Pancreas (tissue), 10 donors: Measurements from ENCODE around the gene UBE2D4. TPM values are rescaled to one million over a fixed set of nuclear protein-coding genes. Genes with fewer than 3 reads are reported as not detected.
A peak's percentile ranks its signal among the peaks of the same experiment; 100 is the strongest.
"Not testable (repeated sequence)": the region's sequence is repeated elsewhere in the genome, so short reads cannot be mapped to it uniquely, and the experiment has no call there.

Experiments used
- ATAC-seq, 4 donors: fragments of 200-7000 bp; cut with Tn5 transposase; one replicate each; pipeline versions ENCODE4 v1.8.0 to v1.9.1; 2020; ENCODE audit warnings: mild to moderate bottlenecking in 4 of 4, moderate library complexity in 4 of 4
- DNase-seq, 6 donors: peaks; one replicate each; pipeline ENCODE4 v3.0.0-alpha.2; 2020
- FAIRE-seq: peaks from 2 replicates; lab custom pipeline; 2012; peaks lifted over from hg19 to GRCh38; lab: Jason Lieb, UNC
- H3K27ac ChIP-seq, 4 donors: fragments of 200-600 bp; sonication (generic); 1 replicate in 3 of 4; 2 replicates in 1 of 4; pipeline versions ENCODE4 v1.5.0 to v1.8.0; 2020
- H3K27me3 ChIP-seq, 4 donors: fragments of 200-600 bp; one replicate each; pipeline ENCODE4 v1.8.0; 2021
- H3K36me3 ChIP-seq, 3 donors: fragments of 200-600 bp; sonication (generic) in 1 of 3; one replicate each; pipeline versions ENCODE4 v1.5.0 to v1.8.0; 2020 to 2021
- H3K4me1 ChIP-seq, 3 donors: fragments of 200-600 bp; one replicate each; pipeline ENCODE4 v1.8.0; 2021
- H3K4me3 ChIP-seq, 4 donors: fragments of 200-600 bp; sonication (generic) in 2 of 4; one replicate each; pipeline versions ENCODE4 v1.5.0 to v1.8.0; 2020 to 2021
- H3K9me3 ChIP-seq, 4 donors: fragments of 200-600 bp; one replicate each; pipeline ENCODE4 v1.8.0; 2021
- WGBS, 2 donors: extraction: QIAGEN DNeasy Blood & Tissue Kit; methylation state at CpG; one replicate each; pipeline ENCODE4 v1.1.7; 2013; 5-methylcytosine and 5-hydroxymethylcytosine counted together
- intact Hi-C, 3 donors: fragments of 100-400 bp; cut with DNase I; formaldehyde crosslinking; loops; one replicate each; pipeline versions ENCODE4 v1.11.1 to v1.14.2; 2022
- polyA plus RNA-seq, 2 donors: library from polyadenylated mRNA; stranded (reverse); fragments of 200-250 nt; gene quantifications; one replicate each; pipeline ENCODE4 v1.2.3, GENCODE V29; 2013
- total RNA-seq, 6 donors: library from RNA; stranded (reverse); fragmentation: NEBNext Ultra II Directional in 4 of 6; extraction: Animal tissue kit (Norgen Biotek cat#: 25700) in 4 of 6; gene quantifications; one replicate each; pipeline versions ENCODE4 v1.2.1 to v1.2.4, GENCODE V29; 2021 to 2023
- TF ChIP-seq, protein P1 (sequence below), 4 donors: fragments of 200-600 bp; sonication (generic) in 3 of 4; IDR thresholded peaks; one replicate each; pipeline versions ENCODE4 v1.5.0 to v1.8.0; 2021; ENCODE audit warnings: antibody characterized with exemption in 4 of 4
- donor health status: healthy with polysubstance abuse.
- donor health status: DM: no; HTN: no; CAD: no; lungs with moderate emphysema.
- donor health status: DM: no; HTN: no; CAD: no.
- donor health status: control.
- donor health status: control.
- donor health status: Bipolar disorder and iron deficiency.
- donor health status: DM: yes; HTN: yes; CAD: no.
- donor health status: DM: no; HTN: no; CAD: no.
- donor health status: DM: no; HTN: no; CAD: no.
- donor health status: DM: yes; HTN: yes; CAD: no.

The UBE2D4 gene
- total and polyA plus RNA-seq, 8 donors = 12.0 to 19.5 (median 15.8) TPM

DNA sequence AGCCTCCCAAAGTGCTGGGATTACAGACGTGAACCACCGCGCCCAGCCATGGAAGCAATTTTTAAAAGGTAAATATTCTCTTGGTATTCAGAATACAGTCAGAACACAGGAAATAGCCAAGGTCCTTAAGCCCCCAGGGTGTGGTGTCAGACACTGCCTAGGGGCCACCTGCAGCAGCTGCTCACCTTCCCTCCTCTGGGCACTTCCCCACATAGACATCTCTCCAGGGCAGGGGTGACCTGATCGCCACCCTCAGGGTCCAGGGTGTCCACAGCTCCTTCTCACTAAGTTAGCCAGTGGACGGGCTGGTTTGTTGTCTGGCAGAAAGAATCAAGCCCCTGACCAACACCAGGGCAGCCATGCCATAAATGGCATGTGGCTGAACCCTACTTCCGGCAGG is 35.8 kb upstream of the UBE2D4 start:
- intact Hi-C loops = no loop called here
- H3K9me3 ChIP-seq = no peaks in the 10 kb centered on the region
- H3K4me1 ChIP-seq = peaks cover 0 to 17% (median 10%) of the 10 kb centered on the region in 3 donors
- ATAC-seq (no peak), DNase-seq (no peak), FAIRE-seq (no peak)
- H3K4me3 ChIP-seq = no peak overlapping the region
- WGBS, 2 donors = 93 to 96% methylated on average over 6 of the region's 6 CpGs
- no peak overlapping the region for H3K27ac ChIP-seq
- H3K36me3 ChIP-seq = peaks cover 0 to 7% (median 3%) of the 10 kb centered on the region in 3 donors
- TF ChIP-seq, protein P1, sequence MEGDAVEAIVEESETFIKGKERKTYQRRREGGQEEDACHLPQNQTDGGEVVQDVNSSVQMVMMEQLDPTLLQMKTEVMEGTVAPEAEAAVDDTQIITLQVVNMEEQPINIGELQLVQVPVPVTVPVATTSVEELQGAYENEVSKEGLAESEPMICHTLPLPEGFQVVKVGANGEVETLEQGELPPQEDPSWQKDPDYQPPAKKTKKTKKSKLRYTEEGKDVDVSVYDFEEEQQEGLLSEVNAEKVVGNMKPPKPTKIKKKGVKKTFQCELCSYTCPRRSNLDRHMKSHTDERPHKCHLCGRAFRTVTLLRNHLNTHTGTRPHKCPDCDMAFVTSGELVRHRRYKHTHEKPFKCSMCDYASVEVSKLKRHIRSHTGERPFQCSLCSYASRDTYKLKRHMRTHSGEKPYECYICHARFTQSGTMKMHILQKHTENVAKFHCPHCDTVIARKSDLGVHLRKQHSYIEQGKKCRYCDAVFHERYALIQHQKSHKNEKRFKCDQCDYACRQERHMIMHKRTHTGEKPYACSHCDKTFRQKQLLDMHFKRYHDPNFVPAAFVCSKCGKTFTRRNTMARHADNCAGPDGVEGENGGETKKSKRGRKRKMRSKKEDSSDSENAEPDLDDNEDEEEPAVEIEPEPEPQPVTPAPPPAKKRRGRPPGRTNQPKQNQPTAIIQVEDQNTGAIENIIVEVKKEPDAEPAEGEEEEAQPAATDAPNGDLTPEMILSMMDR (IDR thresholded peaks at IDR 0.05) = no peak
- H3K27me3 ChIP-seq = no peaks in the 10 kb centered on the region

DNA sequence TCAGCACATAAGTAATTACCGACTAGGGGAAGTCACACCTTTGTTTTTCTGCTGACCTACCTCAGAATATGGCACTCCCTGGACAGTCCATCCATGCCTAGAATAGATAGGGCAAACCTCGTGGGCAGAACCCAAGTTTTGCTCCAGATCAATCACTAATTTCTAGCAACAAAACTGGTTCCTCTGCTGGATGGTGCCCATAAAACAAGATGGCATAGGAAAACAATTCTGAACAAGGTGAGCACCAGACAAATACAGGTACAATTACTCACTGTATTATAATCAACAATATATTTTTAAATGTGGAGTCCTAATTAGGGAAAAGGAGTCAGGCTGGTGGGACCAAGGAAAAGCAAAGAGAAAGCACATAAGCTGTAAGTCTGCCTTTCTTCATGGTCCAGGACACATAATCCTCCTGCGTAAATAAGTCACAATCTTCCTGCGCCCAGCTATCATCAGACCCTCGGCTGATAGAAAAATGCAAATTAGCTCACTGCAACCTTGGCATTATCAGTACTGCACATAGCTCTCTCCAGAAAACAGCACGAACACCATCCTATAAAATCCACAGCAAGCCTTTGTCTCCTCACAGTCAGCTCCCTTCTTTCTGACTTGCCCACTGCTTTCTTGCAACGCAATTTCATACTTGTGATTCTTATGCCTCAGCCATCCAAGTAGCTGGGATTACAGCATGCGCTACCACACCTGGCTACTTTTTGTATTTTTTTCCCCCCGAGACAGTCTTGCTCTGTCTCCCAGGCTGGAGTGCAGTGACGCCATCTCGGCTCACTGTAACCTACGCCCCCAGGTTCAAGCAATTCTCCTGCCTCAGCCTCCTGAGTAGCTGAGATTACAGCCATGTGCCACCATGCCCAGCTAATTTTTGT is 34.9 kb upstream of the UBE2D4 start:
- H3K27me3 ChIP-seq = no peaks in the 10 kb centered on the region
- 42 to 56% methylated on average over 12 of the region's 12 CpGs for WGBS, 2 donors
- no peaks in the 10 kb centered on the region for H3K9me3 ChIP-seq
- H3K36me3 ChIP-seq = no peaks in the 10 kb centered on the region
- TF ChIP-seq, protein P1 (IDR thresholded peaks at IDR 0.05) = no peak
- ATAC-seq (peak in 1 of 4 donors; percentile 8), DNase-seq (no peak), FAIRE-seq (no peak)
- H3K4me3 ChIP-seq = no peak overlapping the region
- intact Hi-C loops = no loop called here
- no peak overlapping the region for H3K27ac ChIP-seq
- peaks cover 0 to 17% (median 10%) of the 10 kb centered on the region in 3 donors for H3K4me1 ChIP-seq

DNA sequence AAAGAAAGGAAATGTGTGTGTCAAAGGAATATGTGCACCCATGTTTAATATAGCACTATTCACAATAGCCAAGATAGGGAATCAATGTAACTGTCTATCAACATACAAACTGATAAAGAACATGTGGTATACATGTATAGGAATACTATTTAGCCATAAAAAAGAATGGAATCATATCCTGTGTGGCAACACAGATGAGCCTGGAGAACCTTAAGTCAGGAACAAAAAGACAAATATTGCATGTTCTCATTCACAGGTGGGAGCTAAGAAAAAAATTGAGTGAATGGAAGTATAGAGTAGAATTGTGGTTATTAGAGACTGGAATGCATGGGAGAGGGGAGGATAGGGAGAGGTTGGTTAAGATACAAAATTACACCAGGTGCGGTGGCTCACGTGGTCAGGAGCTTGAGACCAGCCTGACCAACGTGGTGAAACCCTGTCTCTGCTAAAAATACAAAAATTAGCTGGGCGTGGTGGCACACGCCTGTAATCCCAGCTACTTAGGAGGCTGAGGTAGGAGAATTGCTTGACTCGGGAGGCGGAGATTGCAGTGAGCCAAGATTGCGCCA is 30.3 kb upstream of the UBE2D4 start:
- no peak overlapping the region for H3K4me3 ChIP-seq
- 92 to 93% methylated on average over 8 of the region's 8 CpGs for WGBS, 2 donors
- H3K27me3 ChIP-seq = no peaks in the 10 kb centered on the region
- H3K27ac ChIP-seq = no peak overlapping the region
- H3K36me3 ChIP-seq = no peaks in the 10 kb centered on the region
- TF ChIP-seq, protein P1 (IDR thresholded peaks at IDR 0.05) = no peak
- FAIRE-seq (no peak), ATAC-seq (no peak), DNase-seq (no peak)
- intact Hi-C loops = no loop called here
- peaks cover 0 to 17% (median 9%) of the 10 kb centered on the region in 3 donors for H3K4me1 ChIP-seq
- no peaks in the 10 kb centered on the region for H3K9me3 ChIP-seq

DNA sequence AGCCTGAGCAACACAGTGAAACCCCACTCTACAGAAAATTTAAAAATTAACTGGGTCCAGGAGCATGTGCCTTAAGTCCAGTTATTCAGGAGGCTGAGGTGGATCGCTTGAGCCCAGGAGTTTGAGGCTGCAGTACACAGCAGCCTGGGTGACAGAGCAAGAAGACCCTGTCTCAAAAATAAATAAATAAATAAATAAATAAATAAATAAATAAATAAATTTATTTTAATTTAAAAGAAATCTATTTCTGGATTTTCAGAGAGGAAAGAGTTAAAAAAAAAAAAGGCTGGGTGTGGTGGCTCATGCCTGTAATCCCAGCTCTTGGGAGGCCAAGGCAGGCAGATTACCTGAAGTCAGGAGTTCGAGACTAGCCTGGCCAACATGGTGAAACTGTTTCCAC is 27.7 kb upstream of the UBE2D4 start:
- FAIRE-seq, DNase-seq, intact Hi-C loops: not testable (repeated sequence)

DNA sequence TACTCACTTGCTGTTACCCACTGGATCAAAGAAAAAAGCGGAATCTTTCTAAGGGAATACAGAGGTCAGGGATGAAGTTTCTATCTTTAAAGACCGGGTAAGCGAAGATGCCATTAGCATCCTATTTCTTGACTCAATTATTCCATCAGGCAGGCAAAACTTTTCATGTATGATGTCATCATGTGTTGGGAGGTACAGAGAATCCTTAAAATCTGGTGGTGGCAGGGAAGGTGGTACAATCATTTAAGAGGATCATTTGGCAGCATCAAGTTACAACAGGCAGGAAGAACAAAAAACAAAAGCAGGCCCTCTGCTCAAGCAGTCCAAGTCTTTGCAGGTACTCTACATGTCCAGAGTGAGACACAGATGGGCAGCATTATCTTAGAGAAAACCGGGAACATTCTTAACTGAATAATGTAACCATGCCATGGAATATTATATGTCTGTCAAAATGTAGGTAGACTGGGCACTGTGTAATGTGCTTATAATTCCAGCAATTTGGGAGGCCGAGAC is 23.6 kb upstream of the UBE2D4 start:
- TF ChIP-seq, protein P1 (IDR thresholded peaks at IDR 0.05) = no peak
- H3K36me3 ChIP-seq = no peaks in the 10 kb centered on the region
- intact Hi-C loops = no loop called here
- H3K27me3 ChIP-seq = no peaks in the 10 kb centered on the region
- FAIRE-seq (no peak), ATAC-seq (no peak), DNase-seq (no peak)
- 89 to 95% methylated on average over 5 of the region's 5 CpGs for WGBS, 2 donors
- no peaks in the 10 kb centered on the region for H3K9me3 ChIP-seq
- no peak overlapping the region for H3K27ac ChIP-seq
- H3K4me3 ChIP-seq = no peak overlapping the region
- H3K4me1 ChIP-seq = peaks cover 0 to 14% (median 11%) of the 10 kb centered on the region in 3 donors

More for the DNA sequence above, 27.7 kb upstream of the UBE2D4 start:
- not testable (repeated sequence) for H3K4me3 ChIP-seq, H3K36me3 ChIP-seq, H3K27me3 ChIP-seq, H3K4me1 ChIP-seq, H3K9me3 ChIP-seq, ATAC-seq, H3K27ac ChIP-seq
- WGBS, 2 donors = 89 to 95% methylated on average over 2 of the region's 2 CpGs
